Smooth muscle cell (in vitro differentiated cells): ENCODE data around the gene STPG1. TPM values are rescaled to one million over a fixed set of nuclear protein-coding genes. Genes with fewer than 3 reads are reported as not detected.

ENCODE experiments used
- DNase-seq: peaks from one replicate; lab custom pipeline; 2025; ENCODE audit not compliant: unreplicated experiment; lab: John Stamatoyannopoulos, UW
- H2AFZ ChIP-seq: fragments of 200-600 bp; sonication (generic); 2 replicates; pipeline ENCODE4 v1.6.0; 2016; ENCODE audit warnings: antibody characterized with exemption, low read depth, mild to moderate bottlenecking
- H3F3A ChIP-seq: fragments of 200-600 bp; sonication (generic); 2 replicates; pipeline ENCODE4 v1.6.0; 2017; ENCODE audit warnings: antibody characterized with exemption, low read depth
- H3K27ac ChIP-seq: fragments of 200-600 bp; sonication (generic); 2 replicates; pipeline ENCODE4 v1.5.1; 2016; ENCODE audit warnings: low read depth, mild to moderate bottlenecking
- H3K27me3 ChIP-seq: fragments of 200-600 bp; sonication (generic); 2 replicates; pipeline ENCODE4 v1.6.1; 2016; ENCODE audit warnings: low read depth, mild to moderate bottlenecking
- H3K36me3 ChIP-seq: fragments of 200-600 bp; sonication (generic); 2 replicates; pipeline ENCODE4 v1.5.1; 2016; ENCODE audit warnings: low read depth
- H3K4me1 ChIP-seq: fragments of 200-600 bp; sonication (generic); 2 replicates; pipeline ENCODE4 v1.5.1; 2016; ENCODE audit warnings: low read depth
- H3K4me2 ChIP-seq: fragments of 200-600 bp; sonication (generic); 2 replicates; pipeline ENCODE4 v1.6.0; 2016; ENCODE audit warnings: mild to moderate bottlenecking
- H3K4me3 ChIP-seq: fragments of 200-600 bp; sonication (generic); 2 replicates; pipeline ENCODE4 v1.5.1; 2016; ENCODE audit warnings: mild to moderate bottlenecking
- H3K79me2 ChIP-seq: fragments of 200-600 bp; sonication (generic); 2 replicates; pipeline ENCODE4 v1.6.0; 2016; ENCODE audit warnings: low read depth, mild to moderate bottlenecking
- H3K9ac ChIP-seq: fragments of 200-600 bp; sonication (generic); 2 replicates; pipeline ENCODE4 v1.6.0; 2016; ENCODE audit warnings: low read depth
- H3K9me3 ChIP-seq: fragments of 200-600 bp; sonication (generic); replicated peaks from 2 replicates; pipeline ENCODE4 v1.5.1; 2016; ENCODE audit warnings: low read depth
- H4K20me1 ChIP-seq: fragments of 200-600 bp; sonication (generic); 2 replicates; pipeline ENCODE4 v1.6.0; 2016; ENCODE audit warnings: low read depth
- WGBS: methylation state at CpG from one replicate; pipeline ENCODE4 v1.1.7; 2016; ENCODE audit warnings: low lambda C conversion rate; 5-methylcytosine and 5-hydroxymethylcytosine counted together
- polyA plus RNA-seq: library from polyadenylated mRNA; unstranded; fragments of >200 nt; fragmentation: Nextera tagmentation; extraction: Ambion mirVana; gene quantifications from 2 replicates; pipeline ENCODE4 v1.2.1, GENCODE V29; 2016
- total RNA-seq: library from RNA; depleted of rRNA; stranded (reverse); fragments of >200 nt; gene quantifications from 2 replicates; pipeline ENCODE4 v1.2.3, GENCODE V29; 2014
- TF ChIP-seq, protein P1 (sequence below): fragments of 200-600 bp; sonication (generic); IDR thresholded peaks from 2 replicates; pipeline ENCODE4 v1.5.1; 2017; ENCODE audit warnings: borderline replicate concordance, mild to moderate bottlenecking, antibody characterized with exemption; ENCODE audit not compliant: insufficient read depth, poor library complexity, severe bottlenecking

STPG1 gene
- total and polyA plus RNA-seq, 2 experiments from 2014 or later = 4.9 to 6.8 TPM

DNA sequence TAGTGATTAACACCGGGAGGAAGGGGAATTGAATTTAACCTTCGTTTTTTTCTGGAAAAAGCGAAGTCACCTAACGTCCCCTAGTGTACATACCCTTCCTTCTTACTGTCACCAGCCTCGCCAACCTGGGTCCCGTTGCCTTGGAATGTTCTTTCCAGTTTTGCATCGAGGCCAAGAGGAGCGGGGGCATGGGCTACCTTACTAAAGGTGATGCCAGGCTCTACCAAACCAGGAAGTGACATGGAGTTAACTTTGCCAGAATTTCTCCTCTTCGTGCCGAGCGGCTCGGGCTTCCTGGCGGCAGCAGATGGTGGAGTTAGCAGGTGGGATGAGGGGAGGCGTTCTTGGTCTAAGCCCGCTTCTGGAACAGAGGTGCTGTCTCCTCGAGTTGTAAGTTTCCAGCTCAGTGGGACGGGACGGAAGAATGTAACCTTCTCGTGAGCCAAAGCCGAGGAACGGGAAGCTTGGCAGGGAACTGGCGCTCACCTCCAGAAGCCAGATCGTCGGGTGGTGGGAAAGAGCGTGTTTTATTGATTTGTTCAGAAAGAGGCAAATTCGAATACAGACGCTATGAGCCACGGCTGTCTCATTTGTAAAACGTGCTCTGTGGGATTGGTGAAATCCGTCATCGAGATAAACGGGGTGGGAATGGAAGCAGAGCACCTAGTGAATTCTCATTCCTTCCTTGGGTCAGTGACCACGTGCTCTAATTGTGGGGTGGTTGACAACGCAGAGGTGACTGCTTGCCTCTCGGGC lies 2.5 kb upstream of the STPG1 start:
- Histone ChIP-seq H4K20me1 (no peaks in the 10 kb centered on the region), H3K27ac (peak overlapping the region; percentile 94), H3K9me3 (no peaks in the 10 kb centered on the region), H3K4me2 (peak overlapping the region; percentile 98), H3K36me3 (no peaks in the 10 kb centered on the region), H3K4me1 (peaks cover 13% of the 10 kb centered on the region), H3F3A (peaks cover 6% of the 10 kb centered on the region), H2AFZ (peak overlapping the region; percentile 89), H3K27me3 (no peaks in the 10 kb centered on the region), H3K9ac (peak overlapping the region; percentile 64), H3K79me2 (no peaks in the 10 kb centered on the region), H3K4me3 (peak overlapping the region; percentile 65)
- TF ChIP-seq, protein P1, sequence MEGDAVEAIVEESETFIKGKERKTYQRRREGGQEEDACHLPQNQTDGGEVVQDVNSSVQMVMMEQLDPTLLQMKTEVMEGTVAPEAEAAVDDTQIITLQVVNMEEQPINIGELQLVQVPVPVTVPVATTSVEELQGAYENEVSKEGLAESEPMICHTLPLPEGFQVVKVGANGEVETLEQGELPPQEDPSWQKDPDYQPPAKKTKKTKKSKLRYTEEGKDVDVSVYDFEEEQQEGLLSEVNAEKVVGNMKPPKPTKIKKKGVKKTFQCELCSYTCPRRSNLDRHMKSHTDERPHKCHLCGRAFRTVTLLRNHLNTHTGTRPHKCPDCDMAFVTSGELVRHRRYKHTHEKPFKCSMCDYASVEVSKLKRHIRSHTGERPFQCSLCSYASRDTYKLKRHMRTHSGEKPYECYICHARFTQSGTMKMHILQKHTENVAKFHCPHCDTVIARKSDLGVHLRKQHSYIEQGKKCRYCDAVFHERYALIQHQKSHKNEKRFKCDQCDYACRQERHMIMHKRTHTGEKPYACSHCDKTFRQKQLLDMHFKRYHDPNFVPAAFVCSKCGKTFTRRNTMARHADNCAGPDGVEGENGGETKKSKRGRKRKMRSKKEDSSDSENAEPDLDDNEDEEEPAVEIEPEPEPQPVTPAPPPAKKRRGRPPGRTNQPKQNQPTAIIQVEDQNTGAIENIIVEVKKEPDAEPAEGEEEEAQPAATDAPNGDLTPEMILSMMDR = no peak
- no peak for DNase-seq
- WGBS = 14% methylated on average over 35 of the region's 35 CpGs

DNA sequence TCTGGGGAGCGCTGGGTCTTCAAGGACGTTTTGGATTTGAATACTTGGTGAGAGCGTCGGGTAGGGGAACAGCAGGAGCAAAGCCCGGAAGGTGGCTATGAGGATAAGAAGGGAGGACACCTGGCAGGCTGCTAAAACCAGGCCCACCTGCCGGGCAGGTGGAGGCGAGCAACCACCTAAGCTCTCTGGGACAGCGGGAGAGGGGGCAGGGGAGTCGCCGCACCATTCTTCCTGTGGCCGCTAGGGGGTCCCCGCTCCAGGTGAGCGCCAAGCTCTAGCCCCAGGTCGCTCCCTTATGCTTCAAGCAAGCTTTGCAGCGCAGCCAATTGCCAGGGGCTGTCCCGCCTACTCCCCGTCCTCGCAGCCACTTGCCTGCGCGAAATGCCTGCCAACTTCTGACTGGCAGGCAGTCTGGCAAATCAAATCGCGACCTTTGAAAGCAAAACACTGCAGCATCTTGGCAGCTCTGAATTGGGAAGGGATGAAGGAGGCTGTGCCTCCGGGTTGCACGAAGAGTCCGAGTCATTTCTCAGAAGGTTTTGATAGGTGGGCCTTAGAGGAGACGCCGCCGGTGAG lies 1.8 kb upstream of the STPG1 start, which contains the start of gene NIPAL3:
TSS of gene NIPAL3 (plus strand) at position 469 of the 576 bp plus-strand sequence. CDS start 3,746 bp downstream, outside the sequence.
- Histone ChIP-seq H3K36me3 (no peaks in the 10 kb centered on the region), H3K27ac (peak within 1 kb of the TSS; percentile 94), H3F3A (peaks cover 6% of the 10 kb centered on the region), H3K79me2 (no peaks in the 10 kb centered on the region), H3K4me1 (peaks cover 13% of the 10 kb centered on the region), H2AFZ (peak within 1 kb of the TSS; percentile 89), H3K4me3 (peak within 1 kb of the TSS; percentile 65), H4K20me1 (no peaks in the 10 kb centered on the region), H3K9ac (peak within 1 kb of the TSS; percentile 64), H3K9me3 (no peaks in the 10 kb centered on the region), H3K4me2 (peak within 1 kb of the TSS; percentile 98), H3K27me3 (no peaks in the 10 kb centered on the region)
- WGBS = 5% methylated on average over 27 of the region's 28 CpGs
- TF ChIP-seq, protein P1 = peak; percentile 53
- DNase-seq = peak; percentile 60

DNA sequence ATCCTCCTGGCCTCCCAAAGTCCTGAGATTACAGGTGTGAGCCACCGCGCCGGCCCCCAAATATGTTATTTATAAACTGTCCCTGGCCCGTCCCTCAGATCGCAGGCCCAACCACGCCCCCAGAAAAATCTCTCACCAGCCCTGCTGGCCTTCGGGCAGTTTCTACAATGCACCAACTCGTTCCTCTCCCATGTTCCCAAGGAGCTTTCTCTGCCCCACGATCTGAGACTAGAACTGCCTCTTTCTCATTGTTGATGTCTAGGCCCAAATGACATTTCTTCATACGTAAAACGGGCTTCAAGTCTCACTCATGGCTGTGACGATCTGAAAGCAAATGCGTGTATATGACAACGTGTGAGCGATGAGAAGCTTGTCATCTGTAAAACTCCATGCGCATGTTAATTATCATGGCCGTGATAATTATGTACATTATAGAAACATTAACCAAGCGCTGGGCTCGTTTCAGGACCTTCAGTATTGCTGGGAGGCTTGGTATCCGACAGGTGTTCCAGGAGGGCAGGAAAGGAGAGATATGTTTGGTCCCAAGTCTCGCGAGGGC lies 1.3 kb upstream of the STPG1 start:
- no peak for DNase-seq
- Histone ChIP-seq H3K4me1 (peaks cover 13% of the 10 kb centered on the region), H3K4me3 (peak overlapping the region; percentile 65), H3K27me3 (no peaks in the 10 kb centered on the region), H4K20me1 (no peaks in the 10 kb centered on the region), H3K9me3 (no peaks in the 10 kb centered on the region), H3F3A (peaks cover 6% of the 10 kb centered on the region), H3K27ac (no peak overlapping the region), H3K36me3 (no peaks in the 10 kb centered on the region), H2AFZ (peak overlapping the region; percentile 37), H3K4me2 (peak overlapping the region; percentile 98), H3K9ac (no peak overlapping the region), H3K79me2 (no peaks in the 10 kb centered on the region)
- 78% methylated on average over 22 of the region's 22 CpGs for WGBS
- TF ChIP-seq, protein P1 = no peak
